Astrocyte of the spinal cord (primary cell): ENCODE results near the gene WFDC12.
"Not testable (repeated sequence)": the region's sequence is repeated elsewhere in the genome, so short reads cannot be mapped to it uniquely, and the experiment has no call there.

Experiments
- DNase-seq: peaks from one replicate; pipeline ENCODE4 v3.0.0; 2011; ENCODE audit warnings: low read depth, low spot score
- H3K4me3 ChIP-seq: 2 replicates; pipeline ENCODE4 v1.5.1; 2011; ENCODE audit warnings: low read depth, mild to moderate bottlenecking, low read length, moderate library complexity
- in situ Hi-C: cut with HindIII; loops from 2 replicates; pipeline ENCODE4 v1.10.0; 2017; ENCODE audit warnings: low sequenced_read_pairs
- TF ChIP-seq, protein P1 (sequence below): IDR thresholded peaks from 2 replicates; pipeline ENCODE4 v1.5.1; 2012; ENCODE audit warnings: low read depth, mild to moderate bottlenecking, low read length, inconsistent platforms

The WFDC12 gene

DNA sequence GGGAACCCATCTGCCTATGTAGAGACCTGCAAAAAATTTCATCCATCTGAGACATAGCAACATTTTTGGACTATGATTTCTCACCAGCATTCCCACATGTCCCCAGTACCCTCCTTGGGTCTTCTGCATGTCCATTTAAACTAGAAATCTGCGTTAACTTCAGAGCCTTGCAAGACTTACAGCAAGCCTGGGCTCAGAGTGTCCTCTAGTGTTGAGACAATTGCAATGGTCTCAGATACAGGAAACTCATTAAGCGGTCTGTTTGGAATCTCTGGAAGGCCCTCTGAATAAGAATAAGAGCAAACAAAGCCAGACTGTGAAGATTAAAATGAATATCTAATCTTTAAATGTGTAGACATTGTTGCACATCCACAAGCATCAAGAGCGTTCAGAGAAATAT is 29.9 kb upstream of the WFDC12 start:
- TF ChIP-seq, protein P1, sequence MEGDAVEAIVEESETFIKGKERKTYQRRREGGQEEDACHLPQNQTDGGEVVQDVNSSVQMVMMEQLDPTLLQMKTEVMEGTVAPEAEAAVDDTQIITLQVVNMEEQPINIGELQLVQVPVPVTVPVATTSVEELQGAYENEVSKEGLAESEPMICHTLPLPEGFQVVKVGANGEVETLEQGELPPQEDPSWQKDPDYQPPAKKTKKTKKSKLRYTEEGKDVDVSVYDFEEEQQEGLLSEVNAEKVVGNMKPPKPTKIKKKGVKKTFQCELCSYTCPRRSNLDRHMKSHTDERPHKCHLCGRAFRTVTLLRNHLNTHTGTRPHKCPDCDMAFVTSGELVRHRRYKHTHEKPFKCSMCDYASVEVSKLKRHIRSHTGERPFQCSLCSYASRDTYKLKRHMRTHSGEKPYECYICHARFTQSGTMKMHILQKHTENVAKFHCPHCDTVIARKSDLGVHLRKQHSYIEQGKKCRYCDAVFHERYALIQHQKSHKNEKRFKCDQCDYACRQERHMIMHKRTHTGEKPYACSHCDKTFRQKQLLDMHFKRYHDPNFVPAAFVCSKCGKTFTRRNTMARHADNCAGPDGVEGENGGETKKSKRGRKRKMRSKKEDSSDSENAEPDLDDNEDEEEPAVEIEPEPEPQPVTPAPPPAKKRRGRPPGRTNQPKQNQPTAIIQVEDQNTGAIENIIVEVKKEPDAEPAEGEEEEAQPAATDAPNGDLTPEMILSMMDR, result no peak
- in situ Hi-C loops, result no loop called here

DNA sequence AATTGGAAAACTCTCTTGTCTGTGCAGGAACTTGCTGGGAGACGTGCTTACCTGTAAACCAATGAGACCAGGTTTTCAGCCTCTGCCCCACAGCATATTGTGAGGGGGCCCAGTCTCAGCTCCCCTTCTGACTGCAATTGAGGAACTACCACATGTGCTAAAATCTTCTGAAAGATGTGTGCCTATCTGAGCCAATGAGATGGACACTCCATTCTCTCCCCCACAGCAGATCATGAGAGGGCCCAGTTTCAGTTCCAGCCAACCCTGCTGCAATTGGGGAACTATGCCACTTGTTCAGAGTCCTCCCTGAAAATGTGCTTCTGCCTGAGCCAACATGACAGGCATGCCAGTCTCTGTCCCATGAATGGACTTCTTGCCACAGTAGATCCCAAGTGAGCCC is 29.5 kb upstream of the WFDC12 start:
- no peak overlapping the region for H3K4me3 ChIP-seq
- TF ChIP-seq, protein P1, result no peak
- in situ Hi-C loops, result no loop called here
- DNase-seq, result no peak

More for the DNA sequence above, 29.9 kb upstream of the WFDC12 start:
- no peak for DNase-seq
- no peak overlapping the region for H3K4me3 ChIP-seq

DNA sequence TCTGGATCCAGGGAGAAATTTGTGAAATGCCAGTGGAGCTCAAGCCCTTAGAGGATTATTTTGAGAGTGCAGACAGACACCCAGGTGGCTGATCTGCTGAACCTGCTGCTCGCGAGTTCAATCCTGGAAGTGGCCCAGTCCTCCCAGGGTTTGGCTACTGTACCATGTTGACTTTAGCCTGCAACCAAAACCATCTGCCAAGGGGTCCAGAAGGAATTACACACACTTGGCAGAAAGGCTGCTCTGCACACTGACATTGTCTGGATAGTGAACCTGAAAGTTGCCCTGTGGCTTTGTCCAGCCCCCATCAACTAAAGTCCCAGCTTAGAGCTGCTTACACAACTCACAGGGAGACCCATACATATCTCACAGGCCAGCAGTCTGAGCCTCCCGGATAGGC is 28.9 kb upstream of the WFDC12 start:
- no peak for DNase-seq
- in situ Hi-C loops, result no loop called here
- no peak overlapping the region for H3K4me3 ChIP-seq
- TF ChIP-seq, protein P1, result no peak

DNA sequence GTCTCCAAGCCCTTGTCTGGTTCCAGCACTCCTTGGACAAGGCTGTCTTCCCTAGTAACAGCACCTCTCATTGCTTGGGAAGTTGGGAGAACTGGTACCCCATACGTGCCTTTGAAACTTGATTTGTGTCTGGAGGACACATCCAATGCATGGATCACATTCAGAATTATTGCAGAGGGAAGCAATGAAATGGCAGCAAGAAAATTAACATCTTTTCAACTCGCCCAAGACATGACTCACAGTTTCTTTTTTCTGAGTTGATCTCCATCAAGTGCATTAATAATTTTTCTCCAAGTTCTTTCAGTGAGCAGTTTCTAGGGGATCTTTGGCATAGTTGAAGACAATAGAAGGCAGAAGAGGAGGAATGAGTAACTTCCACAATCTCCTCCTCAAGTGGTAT is 28.1 kb upstream of the WFDC12 start:
- in situ Hi-C loops, result no loop called here
- DNase-seq, result no peak
- no peak overlapping the region for H3K4me3 ChIP-seq
- TF ChIP-seq, protein P1, result no peak

DNA sequence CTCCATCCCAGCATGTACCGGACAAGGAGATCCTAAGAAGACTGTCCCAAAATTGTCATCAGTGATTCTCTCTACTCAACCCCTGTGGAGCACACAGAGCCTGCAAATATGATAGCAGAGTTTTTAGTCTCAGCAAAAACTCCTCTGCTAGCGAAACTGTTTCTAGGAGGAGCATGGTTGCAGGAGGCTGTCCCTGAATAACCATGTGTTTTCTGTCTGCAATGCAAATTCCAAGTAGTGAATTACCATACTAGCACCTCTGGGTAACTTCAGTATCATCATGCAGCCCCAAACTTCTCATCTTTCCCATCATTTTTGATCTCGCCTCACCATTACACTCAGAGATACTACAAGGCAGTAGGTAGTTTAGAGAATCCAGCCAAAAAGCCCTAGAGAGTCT is 24.8 kb upstream of the WFDC12 start:
- no peak for DNase-seq
- in situ Hi-C loops, result no loop called here
- TF ChIP-seq, protein P1, result no peak

DNA sequence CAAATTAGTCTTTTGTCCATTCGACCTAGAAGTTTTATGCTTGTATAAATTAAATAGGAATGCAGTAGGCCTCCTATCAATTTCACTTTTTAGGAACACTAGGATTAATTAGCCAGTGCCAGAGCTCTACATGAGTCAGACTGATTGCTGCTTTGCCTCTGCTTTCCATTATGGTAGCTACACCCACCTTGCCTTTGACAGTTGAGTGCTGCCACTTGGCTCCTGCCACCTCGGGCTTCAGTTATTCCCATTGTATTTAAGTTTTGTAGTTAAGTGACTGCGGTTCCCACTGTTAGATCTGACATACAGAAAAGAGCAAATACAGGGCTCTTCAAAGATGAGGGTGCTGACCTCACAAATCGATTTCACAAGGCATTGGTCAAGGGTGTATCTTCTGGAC is 16.6 kb upstream of the WFDC12 start:
- TF ChIP-seq, protein P1, result no peak

More for the DNA sequence above, 24.8 kb upstream of the WFDC12 start:
- no peak overlapping the region for H3K4me3 ChIP-seq

DNA sequence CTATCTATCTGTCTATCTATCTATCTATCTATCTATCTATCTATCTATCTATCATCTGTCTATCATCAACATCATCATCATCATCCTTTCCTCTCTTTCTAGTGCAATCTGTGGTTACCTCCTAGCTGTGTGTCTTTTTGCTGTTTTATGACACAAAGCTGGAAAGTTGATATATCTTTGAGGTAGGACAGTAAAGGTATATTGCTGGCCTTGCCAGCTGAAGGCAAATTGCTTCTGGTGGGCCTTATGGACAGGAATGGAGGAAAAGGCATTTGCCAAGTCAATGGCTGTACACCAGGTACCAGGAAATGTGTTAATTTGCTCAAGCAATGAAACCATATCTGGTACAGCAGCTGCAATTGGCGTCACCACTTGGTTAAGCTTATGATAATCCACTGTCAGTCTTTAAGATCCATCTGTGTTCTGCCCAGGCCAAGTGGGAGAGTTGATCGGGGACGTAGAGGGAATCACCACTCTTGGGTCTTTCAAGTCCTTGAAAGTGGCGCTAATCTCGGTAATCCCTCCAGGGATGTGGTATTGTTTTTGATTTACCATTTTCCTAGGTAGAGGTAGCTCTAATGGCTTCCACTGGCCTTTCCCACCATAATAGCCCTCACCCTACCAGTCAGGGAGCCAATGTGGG is 15.6 kb upstream of the WFDC12 start:
- DNase-seq, in situ Hi-C loops, H3K4me3 ChIP-seq: not testable (repeated sequence)

More for the DNA sequence above, 16.6 kb upstream of the WFDC12 start:
- in situ Hi-C loops, result no loop called here
- no peak overlapping the region for H3K4me3 ChIP-seq
- no peak for DNase-seq
